Large intestine (tissue), 1 donor: ENCODE measurements around the gene TEX261. TPM values are rescaled to one million over a fixed set of nuclear protein-coding genes. Genes with fewer than 3 reads are reported as not detected.

Experiments used
- polyA plus RNA-seq: library from polyadenylated mRNA; unstranded; fragments of 120-200 nt; gene quantifications from one replicate; pipeline ENCODE4 v1.2.1, GENCODE V29; 2013

Gene TEX261
- polyA plus RNA-seq, 1 donor, result 43.6 TPM

Other genes starting within 250 kb of the TEX261 start
- gene ADD2, start 226.7 kb downstream of the TEX261 start, polyA plus RNA-seq, result 4.0 TPM
- not detected for gene FIGLA, start 204.2 kb downstream of the TEX261 start, polyA plus RNA-seq
- gene CLEC4F, start 174.3 kb downstream of the TEX261 start, polyA plus RNA-seq, result 2.9 TPM
- 1.9 TPM for gene CD207, start 159.1 kb downstream of the TEX261 start, polyA plus RNA-seq
- gene VAX2, start 94.3 kb downstream of the TEX261 start, polyA plus RNA-seq, result 0.34 TPM
- gene ATP6V1B1, start 59.0 kb downstream of the TEX261 start, polyA plus RNA-seq, result 1.6 TPM
- gene ANKRD53, start 16.2 kb downstream of the TEX261 start, polyA plus RNA-seq, result 2.3 TPM
- gene NAGK, start 73.8 kb upstream of the TEX261 start, polyA plus RNA-seq, result 74.0 TPM
- gene MCEE, start 135.4 kb upstream of the TEX261 start, polyA plus RNA-seq, result 26.0 TPM
- gene MPHOSPH10, start 135.8 kb upstream of the TEX261 start, polyA plus RNA-seq, result 34.4 TPM
- gene PAIP2B, start 232.2 kb upstream of the TEX261 start, polyA plus RNA-seq, result 4.1 TPM